ENCODE results near the gene PRIMPOL.
"Not testable (repeated sequence)": the region's sequence is repeated elsewhere in the genome, so short reads cannot be mapped to it uniquely, and the experiment has no call there.

Gene PRIMPOL, protein sequence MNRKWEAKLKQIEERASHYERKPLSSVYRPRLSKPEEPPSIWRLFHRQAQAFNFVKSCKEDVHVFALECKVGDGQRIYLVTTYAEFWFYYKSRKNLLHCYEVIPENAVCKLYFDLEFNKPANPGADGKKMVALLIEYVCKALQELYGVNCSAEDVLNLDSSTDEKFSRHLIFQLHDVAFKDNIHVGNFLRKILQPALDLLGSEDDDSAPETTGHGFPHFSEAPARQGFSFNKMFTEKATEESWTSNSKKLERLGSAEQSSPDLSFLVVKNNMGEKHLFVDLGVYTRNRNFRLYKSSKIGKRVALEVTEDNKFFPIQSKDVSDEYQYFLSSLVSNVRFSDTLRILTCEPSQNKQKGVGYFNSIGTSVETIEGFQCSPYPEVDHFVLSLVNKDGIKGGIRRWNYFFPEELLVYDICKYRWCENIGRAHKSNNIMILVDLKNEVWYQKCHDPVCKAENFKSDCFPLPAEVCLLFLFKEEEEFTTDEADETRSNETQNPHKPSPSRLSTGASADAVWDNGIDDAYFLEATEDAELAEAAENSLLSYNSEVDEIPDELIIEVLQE

DNA sequence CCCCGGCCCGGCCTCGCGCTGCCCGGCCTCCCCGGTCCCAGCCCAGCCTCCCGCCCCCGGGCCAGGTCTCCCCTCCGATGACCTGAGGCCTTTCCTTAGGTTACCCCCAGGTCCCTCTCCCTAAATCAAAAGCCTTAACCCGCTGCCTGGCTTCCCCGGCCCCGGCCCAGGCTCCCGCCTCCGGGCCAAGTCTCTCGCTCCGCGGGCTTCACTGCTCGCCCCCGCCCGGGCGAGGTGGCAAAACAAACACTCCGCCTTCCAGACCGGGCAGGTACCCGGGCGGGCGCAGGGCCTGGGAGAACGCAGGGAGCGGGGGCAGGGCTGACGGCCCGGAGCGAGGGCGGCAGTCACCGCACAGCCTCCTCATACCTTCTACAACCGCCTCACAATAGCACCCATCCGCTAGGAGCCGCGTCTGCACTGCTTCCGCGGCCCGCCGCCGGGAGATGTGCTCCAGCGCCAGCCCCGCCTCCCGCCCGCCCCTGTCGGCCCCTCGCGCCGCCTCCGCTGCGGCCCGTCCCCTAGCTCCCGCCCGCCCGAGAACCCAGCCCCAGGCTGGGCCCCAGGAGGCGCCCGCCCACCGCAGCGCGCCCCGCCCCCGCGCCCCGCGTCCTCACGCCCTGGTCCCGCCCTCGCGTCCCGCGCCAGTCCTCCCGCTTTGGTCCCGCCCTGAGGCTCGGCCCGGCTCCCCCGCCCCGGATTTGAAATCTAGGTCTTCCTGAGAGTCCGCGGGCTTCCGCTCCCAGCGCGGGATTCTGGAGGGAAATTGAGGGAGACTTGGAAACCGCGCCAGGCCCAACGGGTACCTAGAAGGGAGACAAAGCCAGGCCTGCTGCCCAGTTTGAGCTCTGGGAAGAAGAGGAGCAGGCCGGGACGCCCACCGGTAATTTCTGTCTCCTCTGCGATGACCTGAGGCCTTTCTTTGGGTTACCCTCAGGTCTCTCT is at the start of gene PRIMPOL, which contains the start of gene CASP3:
Gene PRIMPOL (plus strand): TSS at position 713 of the 945 bp plus-strand sequence. CDS start 7,403 bp downstream, outside the sequence.
Gene CASP3 (minus strand): TSS at position 422 of the 945 bp plus-strand sequence. CDS start 10,994 bp downstream, outside the sequence.
- DNase-seq, result peak; percentile 59 to 98 (median 95)

GRCh38 chr4:184600982-184601381 is 48.6 kb upstream of the PRIMPOL start:
- not testable (repeated sequence) for DNase-seq

- not testable (repeated sequence) for DNase-seq
These were observed 46.7 kb upstream of the PRIMPOL start for GRCh38 chr4:184602857-184603256.

GRCh38 chr4:184607429-184607828 is 42.1 kb upstream of the PRIMPOL start:
- not testable (repeated sequence) for DNase-seq

DNA sequence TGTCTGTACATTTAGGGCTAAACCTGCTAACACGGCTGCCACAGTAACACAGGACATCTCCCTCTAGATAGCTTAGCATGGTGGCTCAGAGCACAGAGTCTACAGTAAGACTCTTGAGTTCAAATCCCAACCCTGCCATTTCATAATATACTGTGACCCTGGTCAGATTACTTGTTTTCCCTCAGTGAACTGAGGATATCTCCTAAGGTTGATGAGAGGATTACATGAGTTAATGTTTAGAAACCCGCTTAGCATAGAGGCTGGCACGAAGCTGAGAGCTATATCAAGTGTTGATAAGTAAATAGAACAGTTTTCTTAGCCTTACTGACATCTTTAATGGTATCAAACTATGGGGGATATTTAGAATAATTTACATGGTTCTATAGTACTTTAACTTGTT is 37.5 kb upstream of the PRIMPOL start:
- no peak for DNase-seq

GRCh38 chr4:184613405-184613804 is 36.1 kb upstream of the PRIMPOL start:
- DNase-seq, result no peak

GRCh38 chr4:184614509-184614908 is 35.0 kb upstream of the PRIMPOL start:
- no peak for DNase-seq

GRCh38 chr4:184616168-184616567 is 33.4 kb upstream of the PRIMPOL start:
- DNase-seq, result not testable (repeated sequence)

GRCh38 chr4:184616633-184617551 is 32.6 kb upstream of the PRIMPOL start:
- no peak for DNase-seq

DNA sequence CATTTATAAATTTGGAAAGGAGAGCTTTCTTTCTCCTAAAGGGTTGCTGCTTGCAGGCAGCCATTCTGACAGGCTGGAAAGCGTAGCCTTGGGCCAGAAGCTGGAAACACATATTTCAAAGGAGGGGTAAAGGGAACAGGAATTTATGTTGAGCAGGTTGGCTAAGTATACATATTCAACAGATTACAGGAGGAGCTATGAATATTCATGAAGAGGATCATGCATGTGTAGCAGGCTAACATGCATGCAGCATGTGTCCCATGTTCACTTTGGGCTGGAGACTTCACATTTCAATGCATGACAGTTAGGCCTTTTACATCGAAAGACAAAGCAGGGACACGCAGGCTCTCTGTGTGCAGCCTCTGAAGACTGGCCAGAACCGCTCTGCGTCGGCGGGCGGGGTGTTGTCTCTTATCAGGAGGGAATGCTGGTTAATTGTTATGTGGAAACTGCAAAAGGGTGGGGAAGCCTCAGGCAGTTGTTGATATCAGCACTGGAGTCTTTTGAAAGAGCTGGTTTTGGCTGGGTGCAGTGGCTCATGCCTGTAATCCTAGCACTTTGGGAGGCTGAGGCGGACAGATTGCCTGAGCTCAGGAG is 31.8 kb upstream of the PRIMPOL start:
- no peak for DNase-seq

DNA sequence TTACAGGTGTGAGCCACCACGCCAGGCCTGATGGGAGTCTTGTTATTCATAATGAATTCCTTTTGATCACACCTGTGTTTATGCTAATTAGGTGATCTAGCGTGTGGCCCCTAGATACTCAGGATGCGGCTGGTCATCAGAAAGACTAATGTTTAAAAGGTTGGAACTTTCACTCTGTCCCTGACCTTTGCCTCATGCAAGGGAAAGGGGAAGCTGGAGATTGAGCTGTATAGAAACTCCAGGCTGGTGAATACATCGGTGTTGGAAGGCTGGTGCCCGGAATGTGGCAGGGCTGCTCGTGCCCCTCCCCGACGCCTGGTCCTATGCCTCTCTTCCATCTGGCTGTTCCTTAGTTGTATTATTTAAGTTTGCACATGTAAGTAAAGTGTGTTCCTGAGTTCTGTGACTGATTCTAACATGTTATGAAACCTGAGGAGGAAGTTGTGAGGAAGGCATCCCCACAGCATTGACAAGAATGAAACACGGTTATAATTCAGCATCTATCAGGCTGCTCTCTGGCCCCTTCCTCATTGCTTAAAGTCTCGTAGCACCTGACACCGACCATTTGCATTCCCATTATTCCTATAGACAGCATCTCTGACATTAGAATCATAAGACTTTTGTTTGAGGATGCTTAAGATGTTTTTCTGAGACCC is 29.2 kb upstream of the PRIMPOL start:
- DNase-seq, result no peak

DNA sequence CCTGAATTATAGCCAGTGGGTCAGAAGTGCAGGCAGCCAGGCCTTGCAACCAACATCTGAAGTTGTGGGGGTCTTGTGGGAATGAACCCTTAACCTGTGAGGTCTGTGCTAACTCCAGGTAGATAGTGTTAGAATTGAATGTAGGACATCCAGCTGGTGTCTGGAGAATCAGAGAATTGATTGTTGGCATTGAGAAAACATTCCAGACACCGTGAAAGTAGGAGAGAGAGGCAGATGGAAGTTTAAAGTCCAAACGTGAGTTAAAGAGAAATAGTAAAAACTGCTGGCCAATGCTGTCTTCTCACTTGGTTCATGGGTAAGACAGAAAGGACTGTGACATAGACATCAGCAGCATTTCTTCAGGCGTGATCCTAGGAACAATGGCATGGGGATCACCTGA is 28.0 kb upstream of the PRIMPOL start:
- no peak for DNase-seq

DNA sequence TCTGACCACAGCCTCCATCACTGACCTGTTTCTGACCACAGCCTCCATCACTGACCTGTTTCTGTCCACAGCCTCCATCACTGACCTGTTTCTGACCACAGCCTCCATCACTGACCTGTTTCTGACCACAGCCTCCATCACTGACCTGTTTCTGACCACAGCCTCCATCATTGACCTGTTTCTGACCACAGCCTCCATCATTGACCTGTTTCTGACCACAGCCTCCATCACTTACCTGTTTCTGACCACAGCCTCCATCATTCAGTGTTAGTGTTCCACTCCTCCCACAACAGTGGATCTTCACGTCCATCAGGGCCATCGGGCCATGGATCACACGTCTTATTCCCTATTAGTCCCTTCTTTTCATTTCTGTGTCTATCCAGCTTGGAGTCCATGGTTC is 25.0 kb upstream of the PRIMPOL start:
- not testable (repeated sequence) for DNase-seq

- no peak for DNase-seq
These were observed 24.5 kb upstream of the PRIMPOL start for GRCh38 chr4:184624972-184625554.

DNA sequence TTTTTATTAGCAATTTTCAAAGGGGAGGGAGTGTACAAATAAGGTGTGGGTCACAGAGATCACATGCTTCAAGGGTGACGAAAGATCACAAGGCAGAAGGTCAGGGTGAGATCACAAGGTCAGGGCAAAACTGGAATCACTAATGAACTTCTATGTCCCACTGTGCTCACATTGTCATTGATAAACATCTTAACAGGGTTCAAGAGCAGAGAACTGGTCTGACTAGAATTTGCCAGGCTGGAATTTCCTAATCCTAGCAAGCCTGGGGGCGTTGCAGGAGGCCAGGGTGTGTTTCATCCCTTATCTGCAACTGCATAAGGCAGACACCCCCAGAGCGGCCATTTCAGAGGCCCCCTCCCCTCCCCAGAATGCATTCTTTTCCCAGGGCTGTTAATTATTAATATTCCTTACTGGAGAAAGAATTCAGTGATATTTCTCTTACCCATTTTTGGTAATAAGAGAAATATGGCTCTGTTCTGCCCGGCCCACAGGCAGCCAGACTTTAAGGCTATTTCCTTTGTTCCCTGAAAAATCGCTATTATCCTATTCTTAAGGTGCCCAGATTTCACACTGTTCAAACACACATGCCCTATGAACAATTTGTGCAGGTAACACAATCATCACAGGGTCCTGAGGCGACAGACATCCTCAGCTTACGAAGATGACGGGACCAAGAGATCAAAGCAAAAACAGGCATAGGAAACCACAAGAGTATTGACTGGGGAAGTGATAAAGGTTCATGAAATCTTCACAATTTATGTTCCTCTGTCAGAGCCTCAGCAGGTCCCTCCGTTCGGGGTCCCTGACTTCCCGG is 23.5 kb upstream of the PRIMPOL start:
- not testable (repeated sequence) for DNase-seq

DNA sequence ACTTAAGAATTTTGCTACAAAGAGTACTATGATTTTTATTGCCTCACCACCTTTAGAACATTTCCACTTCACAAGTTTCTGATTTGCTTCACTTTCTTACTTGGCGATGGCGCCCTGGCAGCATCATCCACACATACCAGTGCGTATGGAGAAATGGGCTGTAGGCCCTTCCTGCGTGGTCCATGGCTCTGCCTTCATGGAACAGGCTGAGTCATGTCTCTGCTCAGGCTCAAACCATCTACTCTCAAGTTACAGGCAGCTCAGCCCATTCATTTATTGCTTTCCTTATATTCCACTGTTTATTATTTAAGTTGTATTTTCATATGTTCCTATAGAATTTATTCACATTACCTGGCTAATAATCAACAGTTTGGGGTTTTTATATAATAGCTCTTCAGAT is 21.4 kb upstream of the PRIMPOL start:
- DNase-seq, result no peak

DNA sequence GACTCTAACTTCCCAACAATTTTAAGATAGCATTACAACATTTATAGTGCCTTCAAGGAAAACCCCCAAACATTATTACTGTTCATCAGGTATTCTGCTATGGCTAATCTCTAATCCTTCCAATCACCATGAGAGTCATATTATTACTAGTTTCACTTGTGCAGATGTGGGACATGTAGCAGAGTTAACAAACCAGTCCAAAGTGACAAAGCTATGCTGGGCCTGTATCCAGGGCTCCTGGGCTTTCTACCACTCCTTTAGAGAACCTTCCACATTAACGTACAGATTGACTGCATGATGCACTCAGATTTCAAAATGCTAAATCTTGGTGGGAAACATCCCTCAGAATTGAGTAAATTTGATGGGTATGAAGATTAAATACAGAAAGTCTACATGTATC is 16.7 kb upstream of the PRIMPOL start:
- no peak for DNase-seq

GRCh38 chr4:184635381-184635780 is 14.2 kb upstream of the PRIMPOL start:
- DNase-seq, result no peak

Data from nucleus accumbens (tissue), 56 donors.